Gastrocnemius medialis (tissue), 4 donors: Measurements from ENCODE around the gene TTC24. TPM values are rescaled to one million over a fixed set of nuclear protein-coding genes. Genes with fewer than 3 reads are reported as not detected.
A peak's percentile ranks its signal among the peaks of the same experiment; 100 is the strongest.

Source experiments
- ATAC-seq, 2 donors: fragments of 150-250 bp; one replicate each; pipeline ENCODE4 v1.9.1; 2016
- DNase-seq, 2 donors: peaks; one replicate each; pipeline ENCODE4 v3.0.0-alpha.2; 2019
- H3K27ac ChIP-seq, 4 donors: fragments of 200-600 bp; sonication (generic); 1 replicate in 1 of 4; 2 replicates in 3 of 4; pipeline ENCODE4 v1.5.1; 2016 to 2018; ENCODE audit warnings: mild to moderate bottlenecking in 2 of 4, moderate library complexity in 1 of 4
- H3K27me3 ChIP-seq, 3 donors: fragments of 200-600 bp; sonication (generic) in 2 of 3; 1 replicate in 1 of 3; 2 replicates in 2 of 3; pipeline versions ENCODE4 v1.5.1 to v1.6.0; 2016 to 2019; ENCODE audit warnings: mild to moderate bottlenecking in 1 of 3, moderate library complexity in 1 of 3
- H3K36me3 ChIP-seq, 2 donors: fragments of 200-600 bp; sonication (generic) in 1 of 2; one replicate each; pipeline ENCODE4 v1.5.1; 2017 to 2018
- H3K4me1 ChIP-seq, 2 donors: fragments of 200-600 bp; sonication (generic) in 1 of 2; one replicate each; pipeline ENCODE4 v1.5.1; 2016 to 2017; ENCODE audit warnings: mild to moderate bottlenecking in 2 of 2
- H3K4me3 ChIP-seq, 4 donors: fragments of 200-600 bp; sonication (generic) in 3 of 4; 1 replicate in 1 of 4; 2 replicates in 3 of 4; pipeline ENCODE4 v1.5.1; 2016 to 2019; ENCODE audit warnings: mild to moderate bottlenecking in 2 of 4
- H3K9me3 ChIP-seq, 3 donors: fragments of 200-600 bp; sonication (generic) in 2 of 3; 1 replicate in 1 of 3; 2 replicates in 2 of 3; pipeline ENCODE4 v1.5.1; 2016 to 2019
- CTCF ChIP-seq, 5 experiments: fragments of 450-650 bp in 3 of 5; fragments of 200-600 bp in 2 of 5; sonication (generic) in 2 of 5; IDR thresholded peaks in 4 of 5; conservative IDR thresholded peaks in 1 of 5; 1 replicate in 4 of 5; 2 replicates in 1 of 5; pipeline ENCODE4 v1.5.1; 2016 to 2019; ENCODE audit warnings: antibody characterized with exemption in 5 of 5, mild to moderate bottlenecking in 3 of 5, moderate library complexity in 3 of 5
- POLR2A ChIP-seq, 2 donors: fragments of 450-650 bp; IDR thresholded peaks; one replicate each; pipeline ENCODE4 v1.6.1; 2017; ENCODE audit warnings: antibody characterized with exemption in 2 of 2, mild to moderate bottlenecking in 2 of 2, moderate library complexity in 2 of 2
- in situ Hi-C, 4 donors: fragments of 200-750 bp; cut with MboI; loops; one replicate each; pipeline versions ENCODE4 v1.15.0 to v1.8.0; 2017; ENCODE audit warnings: low sequenced_read_pairs in 4 of 4
- intact Hi-C: fragments of 100-400 bp; cut with DNase I; formaldehyde crosslinking; loops from one replicate; pipeline ENCODE4 v1.15.1; 2023; ENCODE audit warnings: low total_unique reads
- total RNA-seq, 4 donors: library from RNA; depleted of rRNA; stranded (reverse); fragments of >200 nt; gene quantifications; one replicate each; pipeline versions ENCODE4 v1.1.0 to v1.2.3, GENCODE V29; 2016

TTC24 gene
- total RNA-seq, 4 donors from 2014 or later, result 3.6 TPM; not detected in 3

DNA sequence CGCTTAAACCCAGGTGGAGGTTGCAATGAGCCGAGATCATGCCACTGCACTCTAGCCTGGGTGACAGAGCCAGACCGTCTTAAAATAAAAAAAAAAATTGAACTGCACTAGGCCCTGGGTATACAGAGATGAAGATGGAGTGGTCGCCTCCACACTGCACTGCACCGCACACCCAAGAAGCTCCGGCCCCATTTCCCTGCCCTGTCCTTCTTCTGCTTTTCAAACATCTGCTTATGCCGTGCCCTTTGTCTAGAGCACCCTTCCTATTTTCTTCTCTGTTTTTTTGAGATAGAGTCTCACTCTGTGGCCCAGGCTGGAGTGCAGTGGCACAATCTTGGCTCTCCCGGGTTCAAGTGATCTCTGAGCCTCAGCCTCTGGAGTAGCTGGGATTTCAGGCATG is 24.6 kb upstream of the TTC24 start:
- H3K36me3 ChIP-seq, result no peaks in the 10 kb centered on the region
- intact Hi-C loops (no loop called here), in situ Hi-C loops (no loop called here)
- DNase-seq (no peak), ATAC-seq (no peak)
- TF ChIP-seq POLR2A (IDR thresholded peaks at IDR 0.05) (no peak), CTCF (IDR thresholded peaks at IDR 0.05 in 4 of 5, conservative IDR thresholded peaks at IDR 0.05 in 1 of 5) (no peak)
- H3K9me3 ChIP-seq, result no peaks in the 10 kb centered on the region
- no peak overlapping the region for H3K27ac ChIP-seq
- peaks cover 7 to 8% of the 10 kb centered on the region in 2 donors for H3K4me1 ChIP-seq
- H3K27me3 ChIP-seq, result no peaks in the 10 kb centered on the region
- no peak overlapping the region for H3K4me3 ChIP-seq

DNA sequence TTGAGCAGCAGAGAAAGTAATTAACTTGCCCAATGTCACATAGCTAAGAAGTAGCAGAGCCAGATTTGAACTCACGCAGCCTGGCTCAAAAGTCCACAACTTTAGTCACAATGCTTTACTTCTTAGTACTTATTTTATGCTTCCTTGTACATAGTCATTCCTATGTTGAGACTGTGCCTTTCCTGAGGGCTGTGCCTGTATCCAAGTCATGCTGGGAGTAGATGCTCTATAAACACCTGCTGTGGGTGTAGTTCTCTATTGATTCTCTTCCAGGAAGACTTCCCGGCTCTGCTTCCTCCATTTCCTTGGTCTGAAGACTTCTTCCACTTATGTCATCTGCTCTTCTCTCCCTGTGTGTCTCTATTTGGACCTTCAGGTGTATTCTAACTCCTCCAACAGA is 23.8 kb upstream of the TTC24 start:
- DNase-seq, result no peak
- Histone ChIP-seq H3K27me3 (no peaks in the 10 kb centered on the region), H3K36me3 (no peaks in the 10 kb centered on the region), H3K9me3 (no peaks in the 10 kb centered on the region), H3K4me3 (no peak overlapping the region), H3K4me1 (peaks cover 7 to 8% of the 10 kb centered on the region in 2 donors), H3K27ac (peak overlapping the region; percentile 43 to 63 (median 48))
- intact Hi-C loops, result no loop called here
- ATAC-seq, result peak; percentile 16 to 28
- in situ Hi-C loops, result no loop called here
- no peak for TF ChIP-seq CTCF (IDR thresholded peaks at IDR 0.05 in 4 of 5, conservative IDR thresholded peaks at IDR 0.05 in 1 of 5)
- no peak for TF ChIP-seq POLR2A (IDR thresholded peaks at IDR 0.05)

GRCh38 chr1:156556354-156556753 is 23.2 kb upstream of the TTC24 start:
- Histone ChIP-seq H3K9me3 (no peaks in the 10 kb centered on the region), H3K36me3 (no peaks in the 10 kb centered on the region), H3K27me3 (no peaks in the 10 kb centered on the region), H3K4me3 (no peak overlapping the region), H3K4me1 (peaks cover 7 to 8% of the 10 kb centered on the region in 2 donors), H3K27ac (peak overlapping the region in 1 of 4 donors; percentile 63)
- no peak for TF ChIP-seq POLR2A (IDR thresholded peaks at IDR 0.05)
- no peak for TF ChIP-seq CTCF (IDR thresholded peaks at IDR 0.05 in 4 of 5, conservative IDR thresholded peaks at IDR 0.05 in 1 of 5)
- in situ Hi-C loops (no loop called here), intact Hi-C loops (no loop called here)
- DNase-seq (peak; percentile 38 to 70), ATAC-seq (peak; percentile 95 to 97)

DNA sequence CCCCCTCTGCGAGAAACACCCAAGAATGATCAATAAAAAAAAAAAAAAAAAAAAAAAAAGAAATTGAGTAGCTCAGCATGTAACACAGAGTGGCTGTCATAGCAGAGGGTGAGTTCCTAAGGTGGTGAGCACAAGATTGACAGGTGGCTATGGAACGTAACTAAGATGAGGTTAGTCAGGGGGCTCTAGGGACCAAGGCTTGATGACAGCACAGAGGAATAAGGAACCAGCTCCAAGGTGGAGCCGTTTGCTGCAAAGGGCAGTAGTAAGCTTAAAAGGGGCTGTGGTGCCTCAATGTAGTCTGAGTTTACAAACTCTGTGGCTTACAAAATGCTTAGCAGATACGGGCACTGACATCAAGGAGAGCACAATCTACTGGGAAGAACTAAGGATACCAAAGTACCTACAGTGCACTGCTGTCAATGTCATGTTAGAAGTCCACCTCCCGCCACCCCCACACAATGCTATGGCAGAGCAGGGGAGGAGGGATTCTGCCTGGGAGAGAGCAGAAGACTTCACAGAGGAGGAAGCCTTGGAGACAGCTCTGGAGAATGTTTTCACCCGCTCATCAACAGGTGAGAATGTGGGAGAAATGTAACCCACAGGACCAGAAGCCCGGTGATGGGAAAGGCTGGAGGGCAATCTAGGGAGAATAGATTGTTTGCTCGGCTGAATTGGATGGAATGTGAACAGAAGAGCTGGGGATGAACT is 20.3 kb upstream of the TTC24 start:
- no peak overlapping the region for H3K4me3 ChIP-seq
- no peaks in the 10 kb centered on the region for H3K9me3 ChIP-seq
- H3K27me3 ChIP-seq, result no peaks in the 10 kb centered on the region
- H3K27ac ChIP-seq, result no peak overlapping the region
- no peaks in the 10 kb centered on the region for H3K36me3 ChIP-seq
- in situ Hi-C loops, result no loop called here
- H3K4me1 ChIP-seq, result peaks cover 7 to 8% of the 10 kb centered on the region in 2 donors
- DNase-seq (no peak), ATAC-seq (no peak)
- intact Hi-C loops, result no loop called here
- TF ChIP-seq POLR2A (IDR thresholded peaks at IDR 0.05) (no peak), CTCF (IDR thresholded peaks at IDR 0.05 in 4 of 5, conservative IDR thresholded peaks at IDR 0.05 in 1 of 5) (no peak)
